K562 (cell line): ENCODE measurements around the gene CAMK2B. TPM values are rescaled to one million over a fixed set of nuclear protein-coding genes. Genes with fewer than 3 reads are reported as not detected.
A peak's percentile ranks its signal among the peaks of the same experiment; 100 is the strongest.

ENCODE experiments used
- ATAC-seq: fragments of 200-7000 bp; cut with Tn5 transposase; 3 replicates; pipeline ENCODE4 v1.9.1; 2020; ENCODE audit warnings: moderate library complexity
- BruUV-seq: library from RNA; stranded (reverse); fragments of 400-500 nt; replicated peaks from 2 replicates; lab custom pipeline; 2021; lab: Mats Ljungman, UMichigan
- CTCF ChIA-PET: fragments of 300-600 bp; formaldehyde crosslinking; extraction: SDS; loops from one replicate; lab custom pipeline; 2021; ENCODE audit warnings: low intra/inter-chr PET ratio; lab: Yijun Ruan, JAX
- POLR2A ChIA-PET: fragments of 300-600, 350-650 bp; sonication (Branson Sonifier 250); formaldehyde crosslinking; extraction: SDS; loops from one replicate; lab custom pipeline; 2021; ENCODE audit warnings: antibody characterized with exemption, inconsistent platforms; lab: Yijun Ruan, JAX
- DNase-seq, 4 experiments: peaks; one replicate each; pipeline versions ENCODE4 v3.0.0 to v3.0.0-alpha.2; 2011 to 2018; ENCODE audit warnings: low spot score in 3 of 4, mixed read lengths in 3 of 4; ENCODE audit errors: extremely low read depth in 1 of 4
- FAIRE-seq: peaks from 2 replicates; lab custom pipeline; 2011; peaks lifted over from hg19 to GRCh38; lab: Jason Lieb, UNC
- H2AFZ ChIP-seq: 2 replicates; pipeline ENCODE4 v1.6.0; 2011; ENCODE audit warnings: low read depth, low read length, control low read depth, inconsistent platforms
- H3K27ac ChIP-seq: fragments of 200-600 bp; 3 replicates; pipeline ENCODE4 v1.8.0; 2011; ENCODE audit warnings: low read depth, mild to moderate bottlenecking, control low read depth, inconsistent platforms, low read length, moderate library complexity, mixed read lengths; ENCODE audit errors: extremely low read depth
- H3K27me3 ChIP-seq, 2 experiments: fragments of 300-600 bp in 1 of 2; 2 replicates in 1 of 2; 3 replicates in 1 of 2; pipeline versions ENCODE4 v1.6.0 to v1.8.0; 2011; ENCODE audit warnings: inconsistent platforms in 2 of 2, low read length in 2 of 2, mild to moderate bottlenecking in 1 of 2, mixed read lengths in 1 of 2, moderate library complexity in 1 of 2; ENCODE audit not compliant: control insufficient read depth in 2 of 2, insufficient read depth in 2 of 2
- H3K36me3 ChIP-seq: fragments of 300-600 bp; 3 replicates; pipeline ENCODE4 v1.8.0; 2011; ENCODE audit warnings: mild to moderate bottlenecking, low read length, inconsistent platforms; ENCODE audit not compliant: control insufficient read depth, insufficient read depth
- H3K4me1 ChIP-seq, 2 experiments: fragments of 200-600 bp in 1 of 2; replicated peaks in 1 of 2; 2 replicates in 1 of 2; 3 replicates in 1 of 2; pipeline versions ENCODE4 v1.5.1 to v1.8.0; 2011; ENCODE audit warnings: inconsistent platforms in 2 of 2, low read length in 2 of 2, mild to moderate bottlenecking in 1 of 2, mixed read lengths in 1 of 2, moderate library complexity in 1 of 2; ENCODE audit not compliant: control insufficient read depth in 2 of 2, insufficient read depth in 2 of 2
- H3K4me2 ChIP-seq: 2 replicates; pipeline ENCODE4 v1.6.1; 2011; ENCODE audit warnings: low read length, control low read depth, inconsistent platforms, mixed read lengths; ENCODE audit not compliant: insufficient read depth
- H3K4me3 ChIP-seq: fragments of 200-600 bp; sonication (generic), shearing (Covaris generic); 2 replicates; pipeline ENCODE4 v1.5.1; 2016; ENCODE audit warnings: control low read depth, inconsistent platforms
- H3K79me2 ChIP-seq: fragments of 200-600 bp; 3 replicates; pipeline ENCODE4 v1.8.0; 2011; ENCODE audit warnings: low read length, inconsistent platforms; ENCODE audit not compliant: control insufficient read depth, insufficient read depth
- H3K9ac ChIP-seq, 2 experiments: 2 replicates each; pipeline versions ENCODE4 v1.6.0 to v1.6.1; 2011; ENCODE audit warnings: low read depth in 2 of 2, low read length in 2 of 2, control low read depth in 1 of 2, inconsistent platforms in 1 of 2, mild to moderate bottlenecking in 1 of 2, mixed read lengths in 1 of 2; ENCODE audit not compliant: insufficient read depth in 1 of 2
- H3K9me1 ChIP-seq: one replicate; pipeline ENCODE4 v1.6.0; 2011; ENCODE audit warnings: inconsistent platforms, mild to moderate bottlenecking, low read length, moderate library complexity; ENCODE audit not compliant: control insufficient read depth, insufficient read depth
- H3K9me3 ChIP-seq: replicated peaks from 2 replicates; pipeline ENCODE4 v1.5.1; 2011; ENCODE audit warnings: low read depth, low read length, inconsistent platforms; ENCODE audit not compliant: control insufficient read depth, insufficient read depth
- H4K20me1 ChIP-seq: replicated peaks from 2 replicates; pipeline ENCODE4 v1.6.1; 2011; ENCODE audit warnings: low read length, inconsistent platforms, mixed read lengths; ENCODE audit not compliant: control insufficient read depth, insufficient read depth
- CBFA2T3 ChIP-seq: fragments of 450-650 bp; IDR thresholded peaks from 2 replicates; pipeline ENCODE4 v1.6.1; 2017
- MED1 ChIP-seq: sonication (generic); formaldehyde crosslinking; IDR thresholded peaks from 2 replicates; pipeline ENCODE4 v1.8.1; 2023; ENCODE audit warnings: missing genetic modification reagents, borderline replicate concordance
- TCFL5 ChIP-seq: fragments of 250-450 bp; sonication (Bioruptor Pico); conservative IDR thresholded peaks from 2 replicates; pipeline ENCODE4 v1.6.1; 2021; ENCODE audit warnings: mild to moderate bottlenecking, moderate library complexity, matching md5 sums
- WGBS: fragments of 100-300 bp; shearing (Covaris generic); methylation state at CpG from one replicate; pipeline ENCODE4 v1.1.6; 2016; ENCODE audit warnings: low coverage, mixed read lengths; ENCODE audit not compliant: insufficient coverage; ENCODE audit errors: missing lambda C conversion rate; 5-methylcytosine and 5-hydroxymethylcytosine counted together
- in situ Hi-C: fragments of 300-500 bp; cut with MboI; formaldehyde crosslinking; loops from 4 replicates; pipeline ENCODE4 v1.15.0; 2018; ENCODE audit warnings: inconsistent platforms, mixed read lengths
- intact Hi-C: fragments of 100-400 bp; cut with micrococcal nuclease; formaldehyde crosslinking; loops from 2 replicates; pipeline ENCODE4 v1.14.2; 2022
- polyA plus RNA-seq, 8 experiments: library from polyadenylated mRNA; depleted of rRNA in 4 of 8; stranded (reverse) in 5 of 8; unstranded in 3 of 8; fragments of >200 nt; fragmentation: Nextera tagmentation in 2 of 8; fragmentation: Illumina TruSeq in 1 of 8; extraction: Ambion mirVana in 2 of 8; extraction: Trizol in 1 of 8; gene quantifications; 2 replicates each; pipeline versions ENCODE4 v1.2.1 to v1.2.3, GENCODE V29; 2011 to 2014; ENCODE audit warnings: inconsistent platforms in 1 of 8, missing spikeins in 1 of 8
- total RNA-seq, 7 experiments: library from RNA; depleted of rRNA in 6 of 7; stranded (reverse); fragments of >200 nt in 6 of 7; fragmentation: Illumina TruSeq in 2 of 7; extraction: Trizol in 2 of 7; gene quantifications; 2 replicates each; pipeline versions ENCODE4 v1.2.1 to v1.2.3, GENCODE V29; 2011 to 2021; ENCODE audit warnings: low replicate concordance in 1 of 7
- TF ChIP-seq, protein P1 (sequence below), 2 experiments: fragments of 450-650 bp; formaldehyde crosslinking in 1 of 2; IDR thresholded peaks; 2 replicates each; pipeline versions ENCODE4 v1.4.0 to v1.6.1; 2014 to 2020; ENCODE audit warnings: mild to moderate bottlenecking in 2 of 2, borderline replicate concordance in 1 of 2, low read depth in 1 of 2
- TF ChIP-seq, protein P2 (sequence below): fragments of 250-450 bp; sonication (Bioruptor Pico); IDR thresholded peaks from 2 replicates; pipeline ENCODE4 v1.4.0; 2020; ENCODE audit warnings: mild to moderate bottlenecking
- TF ChIP-seq, protein P3 (sequence below): fragments of 250-450 bp; sonication (Bioruptor Pico); IDR thresholded peaks from 2 replicates; pipeline ENCODE4 v1.5.0; 2022; ENCODE audit warnings: mild to moderate bottlenecking

The CAMK2B gene
- total and polyA plus RNA-seq, 9 of the 15 experiments (the other 6 are each of a cell fraction or from before 2014, with no cell fraction given) = 0.04 to 0.09 (median 0.05) TPM; not detected in 4

DNA sequence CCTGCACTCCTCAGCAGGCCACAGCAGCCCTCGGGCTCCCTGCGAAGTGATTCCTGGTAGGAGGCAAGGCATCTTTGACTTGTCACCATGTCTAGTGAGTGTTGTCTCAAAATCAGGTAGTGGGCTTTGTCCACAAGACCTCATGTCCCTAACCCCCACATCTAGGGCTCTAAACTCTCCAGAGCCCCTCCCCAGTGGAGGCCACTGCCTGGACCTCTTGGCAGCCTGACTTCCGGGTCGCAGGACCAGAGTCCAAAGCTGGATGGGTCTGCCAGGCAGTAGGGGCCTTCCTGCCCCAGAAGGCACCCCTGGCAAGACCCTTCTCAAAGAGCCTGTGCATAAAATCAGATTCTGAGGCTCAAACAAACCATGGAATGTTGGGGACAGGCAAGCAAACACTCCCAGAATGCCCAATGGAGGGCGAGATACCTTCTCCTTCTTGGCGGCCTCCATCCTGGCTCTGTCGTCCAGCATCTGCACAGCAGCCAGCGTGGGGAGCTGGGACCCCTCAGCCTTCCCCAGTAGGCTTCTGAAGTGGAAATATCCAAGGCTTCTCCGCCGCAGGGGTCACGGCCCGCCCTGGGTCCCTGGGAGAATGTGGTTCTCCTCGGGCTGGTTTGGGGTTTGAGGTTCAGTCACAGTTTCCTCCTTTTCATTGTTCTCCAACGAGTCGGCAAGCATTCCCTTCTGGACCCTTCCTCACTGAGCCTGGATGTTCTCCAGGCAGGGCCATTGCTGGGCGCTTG is 136.7 kb downstream of the CAMK2B start:
- in situ Hi-C loops (no loop called here), intact Hi-C loops (no loop called here)
- Histone ChIP-seq H2AFZ (no peak overlapping the region; the same call in 1 of the 2 replicates), H3K4me2 (no peak overlapping the region), H3K36me3 (no peaks in the 10 kb centered on the region), H3K9me3 (no peaks in the 10 kb centered on the region), H3K4me1 (peaks cover 0 to 5% of the 10 kb centered on the region in 2 experiments; a peak in 1 of 5 replicates), H4K20me1 (no peaks in the 10 kb centered on the region), H3K27me3 (0 out of 5 replicates have a peak, but pooled peaks cover 0 to 23% of the 10 kb centered on the region in 2 experiments), H3K9ac (peak overlapping the region in 1 of 2 experiments; percentile 46; a peak in 2 of 4 replicates), H3K9me1 (no peaks in the 10 kb centered on the region), H3K79me2 (no peaks in the 10 kb centered on the region), H3K27ac (no peak overlapping the region), H3K4me3 (no peak overlapping the region)
- ChIA-PET CTCF (no interaction called here), POLR2A (interaction anchor here (1.7 kb wide), 1 partner anchor 8 kb away, joined by 4 read pairs; no protein-coding TSS in a partner anchor)
- no peak for DNase-seq
- 19% methylated on average over 14 of the region's 16 CpGs for WGBS
- no peak for FAIRE-seq
- BruUV-seq = no TSS peak
- ATAC-seq = no peak
- TF ChIP-seq, protein P1, sequence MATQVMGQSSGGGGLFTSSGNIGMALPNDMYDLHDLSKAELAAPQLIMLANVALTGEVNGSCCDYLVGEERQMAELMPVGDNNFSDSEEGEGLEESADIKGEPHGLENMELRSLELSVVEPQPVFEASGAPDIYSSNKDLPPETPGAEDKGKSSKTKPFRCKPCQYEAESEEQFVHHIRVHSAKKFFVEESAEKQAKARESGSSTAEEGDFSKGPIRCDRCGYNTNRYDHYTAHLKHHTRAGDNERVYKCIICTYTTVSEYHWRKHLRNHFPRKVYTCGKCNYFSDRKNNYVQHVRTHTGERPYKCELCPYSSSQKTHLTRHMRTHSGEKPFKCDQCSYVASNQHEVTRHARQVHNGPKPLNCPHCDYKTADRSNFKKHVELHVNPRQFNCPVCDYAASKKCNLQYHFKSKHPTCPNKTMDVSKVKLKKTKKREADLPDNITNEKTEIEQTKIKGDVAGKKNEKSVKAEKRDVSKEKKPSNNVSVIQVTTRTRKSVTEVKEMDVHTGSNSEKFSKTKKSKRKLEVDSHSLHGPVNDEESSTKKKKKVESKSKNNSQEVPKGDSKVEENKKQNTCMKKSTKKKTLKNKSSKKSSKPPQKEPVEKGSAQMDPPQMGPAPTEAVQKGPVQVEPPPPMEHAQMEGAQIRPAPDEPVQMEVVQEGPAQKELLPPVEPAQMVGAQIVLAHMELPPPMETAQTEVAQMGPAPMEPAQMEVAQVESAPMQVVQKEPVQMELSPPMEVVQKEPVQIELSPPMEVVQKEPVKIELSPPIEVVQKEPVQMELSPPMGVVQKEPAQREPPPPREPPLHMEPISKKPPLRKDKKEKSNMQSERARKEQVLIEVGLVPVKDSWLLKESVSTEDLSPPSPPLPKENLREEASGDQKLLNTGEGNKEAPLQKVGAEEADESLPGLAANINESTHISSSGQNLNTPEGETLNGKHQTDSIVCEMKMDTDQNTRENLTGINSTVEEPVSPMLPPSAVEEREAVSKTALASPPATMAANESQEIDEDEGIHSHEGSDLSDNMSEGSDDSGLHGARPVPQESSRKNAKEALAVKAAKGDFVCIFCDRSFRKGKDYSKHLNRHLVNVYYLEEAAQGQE (IDR thresholded peaks at IDR 0.05; ENCODE audit: borderline replicate concordance) = no peak
- TF ChIP-seq, protein P1 (CRISPR knock-in tag; IDR thresholded peaks at IDR 0.05; ENCODE audit: low read depth) = no peak
- TF ChIP-seq, protein P2, sequence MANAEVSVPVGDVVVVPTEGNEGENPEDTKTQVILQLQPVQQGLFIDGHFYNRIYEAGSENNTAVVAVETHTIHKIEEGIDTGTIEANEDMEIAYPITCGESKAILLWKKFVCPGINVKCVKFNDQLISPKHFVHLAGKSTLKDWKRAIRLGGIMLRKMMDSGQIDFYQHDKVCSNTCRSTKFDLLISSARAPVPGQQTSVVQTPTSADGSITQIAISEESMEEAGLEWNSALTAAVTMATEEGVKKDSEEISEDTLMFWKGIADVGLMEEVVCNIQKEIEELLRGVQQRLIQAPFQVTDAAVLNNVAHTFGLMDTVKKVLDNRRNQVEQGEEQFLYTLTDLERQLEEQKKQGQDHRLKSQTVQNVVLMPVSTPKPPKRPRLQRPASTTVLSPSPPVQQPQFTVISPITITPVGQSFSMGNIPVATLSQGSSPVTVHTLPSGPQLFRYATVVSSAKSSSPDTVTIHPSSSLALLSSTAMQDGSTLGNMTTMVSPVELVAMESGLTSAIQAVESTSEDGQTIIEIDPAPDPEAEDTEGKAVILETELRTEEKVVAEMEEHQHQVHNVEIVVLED (CRISPR knock-in tag) = no peak
- TF ChIP-seq MED1 (CRISPR knock-in tag) (no peak), CBFA2T3 (no peak), TCFL5 (CRISPR knock-in tag) (no peak)
- TF ChIP-seq, protein P3, sequence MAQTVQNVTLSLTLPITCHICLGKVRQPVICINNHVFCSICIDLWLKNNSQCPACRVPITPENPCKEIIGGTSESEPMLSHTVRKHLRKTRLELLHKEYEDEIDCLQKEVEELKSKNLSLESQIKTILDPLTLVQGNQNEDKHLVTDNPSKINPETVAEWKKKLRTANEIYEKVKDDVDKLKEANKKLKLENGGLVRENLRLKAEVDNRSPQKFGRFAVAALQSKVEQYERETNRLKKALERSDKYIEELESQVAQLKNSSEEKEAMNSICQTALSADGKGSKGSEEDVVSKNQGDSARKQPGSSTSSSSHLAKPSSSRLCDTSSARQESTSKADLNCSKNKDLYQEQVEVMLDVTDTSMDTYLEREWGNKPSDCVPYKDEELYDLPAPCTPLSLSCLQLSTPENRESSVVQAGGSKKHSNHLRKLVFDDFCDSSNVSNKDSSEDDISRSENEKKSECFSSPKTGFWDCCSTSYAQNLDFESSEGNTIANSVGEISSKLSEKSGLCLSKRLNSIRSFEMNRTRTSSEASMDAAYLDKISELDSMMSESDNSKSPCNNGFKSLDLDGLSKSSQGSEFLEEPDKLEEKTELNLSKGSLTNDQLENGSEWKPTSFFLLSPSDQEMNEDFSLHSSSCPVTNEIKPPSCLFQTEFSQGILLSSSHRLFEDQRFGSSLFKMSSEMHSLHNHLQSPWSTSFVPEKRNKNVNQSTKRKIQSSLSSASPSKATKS (CRISPR knock-in tag) = no peak
